GM19328 (cell line): ENCODE measurements around the gene LDAF1.
"Not testable (repeated sequence)": the region's sequence is repeated elsewhere in the genome, so short reads cannot be mapped to it uniquely, and the experiment has no call there.

Experiments used
- ATAC-seq: cut with Tn5 transposase; IDR thresholded peaks from one replicate; pipeline ENCODE4 v1.9.1; 2021; ENCODE audit warnings: mild to moderate bottlenecking, moderate library complexity; ENCODE audit not compliant: unreplicated experiment

The LDAF1 gene

DNA sequence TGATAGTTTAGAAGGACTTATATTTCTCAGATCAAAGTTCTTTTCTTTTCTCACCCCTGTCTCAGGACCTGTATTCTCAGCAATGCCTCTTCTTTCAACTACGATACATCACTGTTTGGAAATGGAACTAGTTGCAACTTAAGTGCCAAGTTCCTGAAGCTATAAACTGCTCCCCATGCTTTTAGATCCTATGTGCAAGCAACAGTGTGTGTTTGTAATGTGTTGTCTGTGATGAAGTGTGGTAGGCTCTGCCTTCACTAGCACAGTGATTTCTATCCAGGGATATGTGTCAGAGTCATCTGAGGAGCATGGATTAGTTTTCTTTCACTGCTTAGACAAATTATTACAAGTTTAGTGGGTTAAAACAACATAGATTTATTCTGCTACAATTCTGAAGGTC, 34.5 kb downstream of the LDAF1 start:
- no peak for ATAC-seq

DNA sequence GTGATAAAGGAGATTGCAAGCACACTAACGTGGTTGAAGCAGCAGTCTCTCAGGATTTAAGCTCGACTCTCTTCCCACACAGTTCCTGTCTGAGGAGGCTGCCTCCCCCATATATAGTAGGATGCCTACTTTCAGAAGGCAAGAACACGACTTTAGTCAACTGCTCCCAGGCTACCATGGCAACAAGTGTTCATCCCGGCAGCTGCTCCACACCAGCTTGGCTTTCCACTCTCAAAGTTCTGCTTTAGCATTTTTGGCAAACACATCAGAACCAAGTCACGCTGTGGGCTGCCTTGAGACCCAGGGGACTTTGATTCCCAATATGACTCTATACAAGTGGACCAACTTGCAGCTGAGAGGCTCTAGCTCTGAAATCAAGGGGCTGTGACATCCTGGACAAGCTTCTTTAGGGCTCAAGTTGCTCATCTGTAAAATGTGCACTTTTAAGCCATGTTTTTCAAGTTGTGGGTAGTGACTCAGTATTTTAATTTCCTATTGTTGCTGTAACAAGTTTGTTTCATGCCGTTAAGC, 36.4 kb downstream of the LDAF1 start:
- no peak for ATAC-seq

DNA sequence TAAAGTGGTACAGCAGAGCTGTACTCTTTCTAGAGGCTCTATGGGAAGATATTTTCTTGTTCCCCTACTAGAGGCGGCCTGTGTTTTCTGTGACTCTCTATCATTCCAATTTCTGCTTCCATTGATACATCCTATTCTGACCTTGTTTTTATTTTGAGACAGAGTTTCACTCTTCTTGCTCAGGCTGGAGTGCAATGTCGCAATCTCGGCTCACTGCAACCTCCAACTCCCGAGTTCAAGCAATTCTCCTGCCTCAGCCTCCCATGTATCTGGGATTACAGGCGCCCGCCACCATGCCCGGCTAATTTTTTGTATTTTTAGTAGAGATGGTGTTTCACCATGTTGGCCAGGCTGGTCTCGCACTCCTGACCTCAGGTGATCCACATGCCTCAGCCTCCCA, 36.9 kb downstream of the LDAF1 start:
- not testable (repeated sequence) for ATAC-seq

DNA sequence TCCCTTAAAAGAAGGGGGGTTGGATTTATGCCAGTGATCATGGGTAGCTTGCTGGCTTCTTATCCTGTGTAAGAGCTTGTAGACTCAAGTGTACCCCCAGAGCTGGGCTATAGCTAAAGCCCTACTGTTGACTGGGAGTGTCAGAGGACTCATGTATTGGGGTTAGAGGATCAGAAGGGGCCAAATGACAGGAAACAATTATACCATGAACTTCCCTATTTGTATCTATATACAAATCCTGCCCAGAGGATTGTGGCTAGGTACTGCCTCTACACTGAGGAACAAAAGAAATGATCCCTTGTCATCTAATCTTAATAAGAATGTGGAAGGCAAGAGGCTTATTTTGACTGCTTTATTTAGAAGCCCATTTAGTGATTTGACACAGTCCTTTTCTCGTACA, 38.6 kb downstream of the LDAF1 start:
- ATAC-seq, result no peak

DNA sequence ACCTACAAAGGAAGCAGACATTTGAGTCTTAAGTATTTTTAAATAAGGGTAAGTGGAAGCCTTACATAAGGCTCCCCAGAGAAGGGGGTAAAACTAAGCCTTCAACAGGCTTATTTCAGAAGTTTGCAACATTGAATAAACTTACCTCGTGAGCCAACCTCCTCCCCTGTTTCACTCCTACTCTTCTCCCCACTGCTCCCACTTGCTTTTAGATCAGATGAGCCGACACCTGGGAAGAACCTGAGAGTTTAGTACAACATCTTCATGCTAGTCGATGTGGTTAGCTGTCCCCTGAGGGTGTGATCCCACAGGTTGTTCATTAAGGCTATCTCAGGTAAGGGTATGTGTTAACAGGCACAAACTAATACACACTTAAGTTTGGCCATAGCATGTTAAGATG, 39.1 kb downstream of the LDAF1 start:
- no peak for ATAC-seq

DNA sequence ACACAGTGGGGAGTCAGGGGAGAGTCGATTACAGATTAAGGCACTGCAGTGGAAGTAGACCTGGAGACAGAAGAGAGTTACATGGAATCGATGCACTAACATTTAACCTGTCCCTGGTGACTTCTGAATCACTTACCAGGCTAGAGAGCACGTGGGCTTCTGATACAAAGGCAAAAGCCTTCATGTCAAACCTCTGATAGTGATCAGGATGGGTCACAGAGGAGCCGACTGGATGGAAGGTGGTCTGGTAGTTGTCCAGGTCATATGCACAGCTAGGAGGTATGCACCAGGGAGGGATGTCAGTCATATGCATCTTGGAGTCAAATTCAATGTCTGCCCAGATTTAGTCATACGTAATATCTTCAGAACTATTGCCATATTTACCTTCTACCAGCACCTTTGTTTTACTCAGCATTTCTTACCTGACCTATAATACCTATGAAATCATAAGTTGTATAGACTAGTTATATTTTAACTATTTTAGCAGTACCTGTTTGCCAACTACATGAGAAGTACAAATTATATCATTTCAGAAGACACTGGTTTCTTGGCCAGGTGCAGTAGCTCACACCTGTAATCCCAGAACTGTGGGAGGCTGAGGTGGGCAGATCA, 41.2 kb downstream of the LDAF1 start:
- ATAC-seq, result no peak

DNA sequence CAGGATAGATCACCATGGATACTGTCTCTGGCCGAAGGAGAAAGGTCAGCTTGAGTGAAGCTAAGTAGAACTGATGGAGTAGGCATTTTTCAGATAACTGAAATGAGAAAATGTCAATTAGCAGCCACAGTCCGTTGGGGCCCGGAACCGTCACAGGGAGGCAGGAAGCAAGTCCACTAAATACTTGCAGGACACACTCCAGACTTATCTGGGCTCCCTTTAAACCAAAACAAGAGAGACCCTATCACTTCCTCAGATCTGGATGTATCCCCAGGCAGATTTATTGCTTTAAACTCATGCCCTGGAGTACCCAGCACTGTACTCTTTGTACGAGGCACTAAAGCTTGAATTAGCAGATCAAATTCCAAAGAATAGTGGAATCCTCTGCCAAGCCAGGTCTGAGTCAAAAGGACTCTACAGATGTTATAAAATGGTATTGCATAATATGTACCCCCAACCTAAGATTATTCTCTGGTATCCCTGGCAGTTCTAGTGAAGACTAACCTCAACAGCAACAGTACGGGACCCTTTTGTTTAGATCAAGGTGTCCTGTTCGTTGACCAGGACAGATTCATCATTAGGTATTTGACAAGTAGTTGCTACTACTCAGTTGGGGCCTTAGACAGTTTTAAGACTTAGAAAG, 44.8 kb downstream of the LDAF1 start:
- no peak for ATAC-seq

DNA sequence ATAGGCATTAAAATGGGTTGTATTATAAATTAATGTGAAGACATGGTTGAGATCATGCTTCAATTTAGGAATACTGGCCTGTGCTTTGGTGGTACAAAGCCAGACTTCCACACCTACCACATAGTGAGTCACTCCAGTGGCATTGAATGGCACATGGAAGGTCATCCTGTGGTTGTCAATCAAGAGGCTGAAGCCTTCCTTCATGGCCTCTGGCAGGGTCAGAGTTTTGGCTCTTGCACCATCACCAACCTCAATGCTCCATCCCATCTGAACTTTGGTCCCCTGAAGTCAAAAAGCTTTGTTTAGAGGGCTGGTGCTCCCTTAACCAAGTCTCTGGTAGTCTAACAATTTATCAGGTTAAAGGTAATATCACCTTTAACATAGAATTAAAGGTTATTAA, 46.8 kb downstream of the LDAF1 start:
- ATAC-seq, result no peak

DNA sequence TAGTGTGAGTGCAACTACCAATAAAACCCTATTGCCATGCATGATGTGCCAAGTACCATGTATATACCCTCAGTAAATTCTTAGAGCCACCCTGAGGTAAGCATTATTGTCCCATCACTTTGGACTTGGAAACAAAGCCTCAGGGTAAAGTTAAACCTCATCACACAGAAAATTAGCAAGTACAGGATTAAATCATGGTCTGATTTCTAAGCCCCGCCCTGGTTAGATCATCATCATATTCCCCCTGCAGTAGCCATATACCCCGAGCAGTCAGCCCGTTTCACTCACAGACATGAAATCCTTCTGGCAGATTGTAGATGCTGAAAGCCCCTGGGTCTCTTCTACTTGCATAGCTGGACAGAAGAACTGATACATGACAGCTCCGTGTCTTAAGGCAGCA, 48.1 kb downstream of the LDAF1 start:
- no peak for ATAC-seq

DNA sequence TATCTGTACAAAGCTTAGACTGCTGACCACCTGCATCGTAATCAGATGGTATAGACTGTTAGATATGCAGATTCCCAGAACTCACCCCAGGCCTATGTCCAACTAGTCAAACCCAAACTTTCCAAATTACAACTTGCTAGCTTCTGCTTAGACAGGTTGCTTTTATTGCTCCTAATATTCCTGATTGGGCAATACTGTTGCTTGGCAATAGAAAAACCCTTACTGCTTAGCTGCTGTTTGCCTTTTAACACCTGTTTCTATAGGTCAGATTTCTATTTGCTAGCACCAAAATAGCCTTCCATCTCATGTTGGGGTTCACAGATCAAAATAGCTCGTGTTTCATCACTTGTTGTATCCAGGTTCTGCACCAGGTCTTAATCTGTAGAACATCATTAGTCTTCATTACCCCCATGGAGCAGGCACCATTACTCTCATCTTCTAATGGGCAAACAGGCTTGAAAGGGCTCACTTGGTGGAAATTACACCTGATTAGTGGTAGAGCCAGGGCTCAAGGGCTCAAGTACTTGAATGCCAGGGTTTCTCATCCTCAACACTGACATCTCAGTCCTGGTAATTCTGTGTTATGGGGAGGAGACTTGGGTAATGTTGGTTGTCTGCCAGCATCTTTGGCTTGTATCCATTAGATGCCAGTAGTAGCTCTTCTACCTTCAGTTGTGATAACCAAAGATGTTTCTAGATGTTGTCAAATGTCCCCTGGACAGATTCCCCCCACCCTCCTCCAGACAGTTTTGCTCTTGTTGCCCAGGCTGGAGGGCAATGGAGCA, 50.2 kb downstream of the LDAF1 start:
- ATAC-seq, result no peak

DNA sequence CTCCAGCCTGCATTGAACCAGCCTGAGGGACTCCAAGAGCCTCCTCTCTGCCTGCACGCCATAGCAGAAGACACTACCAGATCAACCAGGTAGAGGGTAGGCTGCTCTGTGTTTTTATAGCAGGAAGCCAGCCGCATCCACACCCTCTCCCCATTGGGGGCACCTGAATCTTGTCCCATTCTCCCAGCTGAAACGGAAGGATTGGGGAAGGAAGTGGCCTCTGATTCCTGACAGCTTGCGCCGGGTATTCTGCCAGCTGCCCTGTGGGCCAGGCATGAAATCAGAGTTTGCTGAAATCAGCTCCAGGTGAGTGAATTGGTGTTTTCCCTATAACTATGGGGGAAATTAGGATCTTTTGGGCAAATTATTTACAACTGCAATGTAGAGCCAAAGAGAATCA, 53.0 kb downstream of the LDAF1 start, which contains the start of gene ZP2:
ZP2 (minus strand) TSS at position 89 of the 400 bp plus-strand sequence; CDS start at position 62, 27 bp downstream.
- ATAC-seq, result no peak

DNA sequence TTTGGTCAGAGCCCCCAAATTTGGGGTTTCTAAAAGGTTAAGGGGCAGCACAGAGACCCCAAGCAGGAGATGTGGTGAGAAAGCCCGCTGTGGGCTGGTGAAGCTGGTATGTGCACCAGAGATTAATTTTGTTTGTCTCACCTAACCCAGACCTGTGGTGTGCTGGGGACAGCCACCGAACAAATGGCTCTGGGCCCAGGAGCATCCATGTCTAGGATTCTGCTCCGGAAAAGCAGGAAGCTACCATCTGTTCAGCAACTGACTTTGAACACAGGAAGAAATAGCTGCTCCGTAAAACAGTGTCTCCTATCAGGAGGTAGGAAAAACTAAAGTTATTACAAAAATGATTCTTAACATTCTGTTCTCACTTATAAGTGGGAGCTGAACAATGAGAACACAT, 55.6 kb downstream of the LDAF1 start:
- no peak for ATAC-seq

DNA sequence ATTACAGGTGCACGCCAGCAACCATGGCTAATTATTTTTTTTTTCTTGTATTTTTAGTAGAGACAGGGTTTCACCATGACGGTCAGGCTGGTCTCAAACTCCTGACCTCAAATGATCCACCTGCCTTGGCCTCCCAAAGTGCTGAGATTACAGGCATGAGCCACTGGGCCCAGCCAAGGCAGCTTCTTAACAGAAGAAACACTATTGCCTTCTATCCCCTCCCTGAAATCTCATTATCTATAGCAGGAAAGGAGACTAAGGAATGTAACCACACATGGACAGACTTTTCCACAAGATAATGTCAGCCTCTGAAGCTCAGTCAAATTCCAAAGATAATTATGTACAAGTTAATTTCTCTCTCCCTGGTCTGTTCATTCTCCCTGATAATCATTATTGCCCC, 58.6 kb downstream of the LDAF1 start:
- no peak for ATAC-seq

DNA sequence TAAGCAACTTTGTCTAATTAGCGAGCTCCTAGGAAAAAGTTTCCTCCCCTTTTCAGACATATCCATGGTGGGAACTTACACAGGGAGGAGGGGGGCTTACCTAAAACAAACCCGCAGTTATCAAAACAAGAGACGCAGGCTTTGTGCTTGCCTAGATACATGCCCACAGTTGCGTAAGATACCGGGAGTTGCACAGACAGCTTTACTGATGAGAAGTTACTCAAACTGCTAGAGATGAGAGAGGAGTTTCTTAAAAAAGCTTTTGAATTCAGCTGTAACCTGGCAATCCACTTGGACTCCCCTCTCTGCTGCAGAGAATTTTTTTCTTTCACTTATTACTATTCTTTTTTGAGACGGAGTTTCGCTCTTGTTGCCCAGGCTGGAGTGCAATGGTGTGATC, 59.7 kb downstream of the LDAF1 start:
- no peak for ATAC-seq

DNA sequence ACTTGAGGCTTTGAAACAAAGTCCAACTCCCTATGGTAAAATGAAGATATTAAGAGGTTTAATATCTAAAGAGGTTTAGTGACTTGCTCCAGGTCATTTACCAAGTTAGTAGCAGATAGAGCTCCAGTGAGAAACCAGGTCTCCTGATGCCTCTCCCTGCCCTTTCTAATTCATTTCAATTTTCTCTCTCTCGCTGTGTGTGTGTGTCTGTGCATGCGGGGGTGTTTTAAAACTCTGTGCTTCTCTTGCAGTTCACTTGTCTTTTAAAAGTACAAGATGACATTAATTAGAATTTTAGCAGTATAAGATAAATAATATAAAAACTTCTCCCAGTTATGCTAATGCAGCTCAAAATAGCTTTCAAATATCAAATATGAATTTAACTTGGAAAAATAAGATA, 61.1 kb downstream of the LDAF1 start:
- no peak for ATAC-seq

DNA sequence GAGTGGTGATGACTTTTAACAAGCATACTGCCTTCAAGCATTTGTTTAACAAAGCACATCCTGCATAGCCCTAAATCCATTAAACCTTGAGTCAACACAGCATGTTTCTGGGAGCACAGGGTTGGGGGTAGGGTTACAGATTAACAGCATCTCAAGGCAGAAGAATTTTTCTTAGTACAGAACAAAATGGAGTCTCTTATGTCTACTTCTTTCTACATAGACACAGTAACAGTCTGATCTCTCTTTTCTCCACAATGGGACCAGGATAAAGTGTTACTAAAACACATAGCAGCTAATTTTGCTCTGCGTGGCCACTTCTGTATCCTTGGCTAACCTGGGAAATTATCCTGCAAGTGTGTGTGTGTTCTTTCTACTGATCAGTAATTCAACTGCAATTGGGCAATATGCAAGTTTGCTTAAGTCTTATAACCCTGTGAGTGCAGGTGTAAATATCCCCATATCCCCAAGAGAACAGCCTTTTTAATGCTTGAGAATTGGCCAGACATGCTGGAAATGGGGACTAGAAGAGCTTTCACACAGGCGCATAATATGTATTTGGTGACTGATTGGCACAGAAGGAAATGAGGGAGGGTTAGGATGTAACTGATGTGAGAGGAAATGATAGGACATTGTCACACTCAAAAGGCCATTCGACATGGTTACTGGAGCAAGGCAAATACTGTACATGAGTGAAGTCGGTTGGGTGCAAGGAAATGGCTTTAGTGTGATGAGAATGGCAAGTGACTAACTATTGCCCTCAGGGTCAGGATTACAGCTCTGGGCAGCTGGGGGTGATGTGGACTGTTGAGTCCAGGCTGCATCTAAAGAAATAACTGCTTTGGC, 64.2 kb downstream of the LDAF1 start:
- ATAC-seq, result no peak

DNA sequence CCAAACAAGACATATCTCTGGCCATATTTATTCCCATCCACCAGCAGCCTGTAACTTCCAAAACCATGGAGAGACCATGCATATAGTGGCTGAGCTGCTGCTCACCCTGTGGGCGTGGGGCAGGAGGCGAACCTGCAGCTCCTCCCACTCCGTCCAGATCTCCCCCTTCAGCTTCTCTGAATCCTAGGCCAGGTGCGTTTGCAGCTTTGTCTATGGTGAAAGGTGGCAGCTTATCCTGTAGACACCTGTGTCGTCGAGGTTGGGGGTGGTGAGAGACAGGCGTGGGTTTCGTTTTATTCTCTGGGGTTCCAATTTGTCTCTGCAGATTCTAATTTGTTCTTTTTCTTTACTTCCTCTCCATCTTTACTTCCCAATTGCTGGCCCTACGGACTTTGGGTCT, 65.3 kb downstream of the LDAF1 start:
- no peak for ATAC-seq

DNA sequence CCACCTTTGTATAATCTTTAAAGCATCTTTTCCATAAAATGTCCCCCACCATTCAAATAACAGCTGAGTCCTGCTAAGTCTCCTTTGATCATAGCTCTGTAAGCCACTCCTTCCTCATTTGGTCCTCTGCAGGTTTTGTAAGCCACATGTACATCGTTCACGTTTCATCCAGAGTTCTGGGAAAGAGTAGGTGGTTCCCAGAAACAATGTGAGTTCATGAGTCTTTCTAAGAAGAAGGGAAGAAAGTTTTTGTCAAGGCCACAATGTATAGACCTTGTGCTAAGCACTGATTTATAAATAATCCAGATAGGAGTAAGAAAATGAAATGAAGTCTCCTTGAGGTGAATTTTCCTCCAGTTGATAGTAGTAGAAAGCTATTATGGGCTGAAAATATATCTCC, 66.3 kb downstream of the LDAF1 start:
- ATAC-seq, result no peak

DNA sequence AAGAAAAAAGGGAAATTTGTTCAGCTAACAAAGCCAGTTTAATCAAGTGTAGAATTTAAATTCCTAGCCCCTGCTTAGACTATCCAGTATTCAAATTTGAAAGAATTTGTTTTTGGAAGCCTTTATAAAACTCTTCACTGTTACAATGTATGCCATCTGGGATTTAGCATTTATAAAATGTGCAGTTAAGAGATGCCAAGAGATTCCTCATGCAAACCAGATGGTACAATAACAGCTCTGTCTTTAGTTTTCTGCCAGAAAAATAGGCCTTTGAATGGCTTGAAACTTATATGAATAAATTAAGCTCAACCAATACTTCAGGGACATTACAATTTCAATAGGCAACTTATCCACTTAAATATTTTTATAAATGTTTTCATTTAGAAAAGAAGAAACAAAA, 68.3 kb downstream of the LDAF1 start:
- ATAC-seq, result no peak

DNA sequence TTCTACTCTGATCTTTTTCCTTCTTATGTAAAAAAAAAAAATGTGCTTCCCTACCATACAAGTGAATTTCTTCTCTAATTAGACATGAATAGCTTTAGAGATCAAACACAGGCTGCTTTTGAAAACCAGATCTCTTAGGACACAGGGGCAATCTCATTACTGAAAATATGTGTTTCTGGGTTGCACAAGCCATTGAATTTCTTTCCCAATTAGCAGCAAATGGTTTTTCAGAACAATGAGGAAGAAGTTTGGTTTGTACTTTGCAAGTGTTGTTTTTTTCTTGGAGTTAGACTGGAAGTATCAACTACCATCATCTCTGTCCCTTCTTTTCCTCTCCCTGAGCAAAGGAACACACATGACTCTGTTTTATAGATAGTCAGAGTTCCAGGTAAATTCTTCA, 69.4 kb downstream of the LDAF1 start:
- ATAC-seq, result no peak

DNA sequence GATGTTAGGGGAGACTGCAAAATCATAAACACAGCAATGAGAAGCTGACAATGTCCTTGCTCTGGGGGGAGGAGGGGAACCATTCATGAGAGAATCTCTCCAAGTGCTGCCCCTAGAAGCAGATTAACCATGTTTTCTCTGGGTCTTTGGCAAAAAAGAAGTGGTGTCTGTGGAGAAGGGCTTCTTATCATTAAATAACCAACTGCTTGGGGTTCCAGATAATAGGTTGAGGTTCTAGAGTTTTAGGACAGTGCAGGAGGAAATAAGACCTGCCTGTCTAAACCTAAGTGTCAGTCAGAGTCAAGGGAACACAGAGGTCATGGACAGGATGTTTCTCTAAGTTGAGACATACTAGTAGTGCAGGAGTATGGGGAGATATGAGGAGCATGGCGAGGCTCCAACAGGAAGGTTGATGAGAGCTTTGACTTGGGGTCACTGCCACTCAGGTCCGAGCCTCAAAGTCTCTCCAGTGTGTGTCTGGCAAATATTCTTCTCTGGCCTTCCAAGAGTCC, 69.9 kb downstream of the LDAF1 start:
- no peak for ATAC-seq
